MM.1S (cell line): ENCODE data around the gene PPP1CA.

Source experiments
- DNase-seq: peaks from one replicate; pipeline ENCODE4 v3.0.0-alpha.2; 2015
- H2AFZ ChIP-seq: fragments of 300-600 bp; sonication (generic); 2 replicates; pipeline ENCODE4 v1.6.0; 2016; ENCODE audit warnings: antibody characterized with exemption, low read length
- H3F3A ChIP-seq: fragments of 300-600 bp; sonication (generic); 2 replicates; pipeline ENCODE4 v1.6.1; 2016; ENCODE audit warnings: mild to moderate bottlenecking, antibody characterized with exemption, low read length, moderate library complexity, mixed read lengths; ENCODE audit not compliant: insufficient read depth
- H3K27ac ChIP-seq: fragments of 300-600 bp; sonication (generic); 2 replicates; pipeline ENCODE4 v1.5.1; 2016; ENCODE audit warnings: mild to moderate bottlenecking, low read length
- H3K27me3 ChIP-seq: fragments of 300-600 bp; sonication (generic); replicated peaks from 2 replicates; pipeline ENCODE4 v1.6.0; 2016; ENCODE audit warnings: low read length; ENCODE audit not compliant: insufficient read depth
- H3K36me3 ChIP-seq: fragments of 300-600 bp; sonication (generic); replicated peaks from 2 replicates; pipeline ENCODE4 v1.6.1; 2016; ENCODE audit warnings: mild to moderate bottlenecking, low read length, mixed read lengths; ENCODE audit not compliant: insufficient read depth
- H3K4me1 ChIP-seq: fragments of 300-600 bp; sonication (generic); 2 replicates; pipeline ENCODE4 v1.6.1; 2016; ENCODE audit warnings: low read length, mixed read lengths
- H3K4me2 ChIP-seq: fragments of 300-600 bp; sonication (generic); 2 replicates; pipeline ENCODE4 v1.6.0; 2016; ENCODE audit warnings: low read depth, low read length
- H3K4me3 ChIP-seq: fragments of 300-600 bp; sonication (generic); 2 replicates; pipeline ENCODE4 v1.5.1; 2016; ENCODE audit warnings: low read length, mixed read lengths
- H3K79me2 ChIP-seq: fragments of 300-600 bp; sonication (generic); 2 replicates; pipeline ENCODE4 v1.6.1; 2016; ENCODE audit warnings: mixed run types, low read length, mixed read lengths
- H3K9ac ChIP-seq: fragments of 300-600 bp; sonication (generic); 2 replicates; pipeline ENCODE4 v1.6.1; 2016; ENCODE audit warnings: low read length, mixed read lengths
- H3K9me2 ChIP-seq: fragments of 300-600 bp; sonication (generic); replicated peaks from 2 replicates; pipeline ENCODE4 v1.6.1; 2016; ENCODE audit warnings: mild to moderate bottlenecking, low read length, mixed read lengths; ENCODE audit not compliant: insufficient read depth
- H3K9me3 ChIP-seq: fragments of 300-600 bp; sonication (generic); replicated peaks from 2 replicates; pipeline ENCODE4 v1.6.1; 2016; ENCODE audit warnings: mild to moderate bottlenecking, low read length, mixed read lengths; ENCODE audit not compliant: insufficient read depth
- H4K20me1 ChIP-seq: fragments of 300-600 bp; sonication (generic); 2 replicates; pipeline ENCODE4 v1.6.1; 2016; ENCODE audit warnings: mild to moderate bottlenecking, low read length, moderate library complexity, mixed read lengths; ENCODE audit not compliant: insufficient read depth
- EZH2 ChIP-seq: fragments of 300-600 bp; sonication (generic); optimal IDR thresholded peaks from 2 replicates; pipeline ENCODE3; 2017; ENCODE audit warnings: low read depth, mild to moderate bottlenecking, antibody characterized with exemption, low read length, mixed read lengths
- EZH2phosphoT487 ChIP-seq: fragments of 300-600 bp; sonication (generic); IDR thresholded peaks from 2 replicates; pipeline ENCODE4 v1.6.1; 2018; ENCODE audit warnings: antibody characterized with exemption, low read length
- TF ChIP-seq, protein P1 (sequence below): fragments of 300-600 bp; sonication (generic); IDR thresholded peaks from 2 replicates; pipeline ENCODE4 v1.5.1; 2016; ENCODE audit warnings: antibody characterized with exemption, low read length, mixed read lengths

Gene PPP1CA

DNA sequence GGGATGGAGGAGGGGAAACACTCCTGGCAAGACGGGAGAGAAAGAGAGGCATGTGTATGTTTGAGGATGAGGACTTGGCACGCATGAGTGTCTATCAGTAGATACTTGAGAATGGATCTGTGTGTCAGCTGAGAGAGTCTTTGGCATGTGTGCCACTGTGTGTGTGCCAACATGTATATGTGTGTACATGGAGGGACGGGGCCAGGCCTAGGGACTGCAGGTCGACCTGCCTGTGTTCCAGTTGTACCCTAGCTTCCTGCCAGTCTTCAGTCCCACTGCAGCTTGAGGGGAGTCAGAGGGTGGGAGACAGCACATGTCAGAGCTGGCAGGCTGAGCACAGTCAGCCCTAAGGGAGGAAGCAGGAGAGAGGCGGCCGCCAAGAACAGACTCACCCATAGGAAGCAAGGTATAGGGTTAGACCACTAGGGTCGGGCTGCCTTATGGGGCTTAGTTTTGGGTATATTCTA is 33.9 kb downstream of the PPP1CA start:
- H3K9ac ChIP-seq: no peak overlapping the region
- H3K9me3 ChIP-seq: no peaks in the 10 kb centered on the region
- H3K27me3 ChIP-seq: no peaks in the 10 kb centered on the region
- H4K20me1 ChIP-seq: no peaks in the 10 kb centered on the region
- peaks cover 4% of the 10 kb centered on the region; the same call in 1 of the 2 replicates for H3F3A ChIP-seq
- no peaks in the 10 kb centered on the region for H3K79me2 ChIP-seq
- no peaks in the 10 kb centered on the region for H3K4me1 ChIP-seq
- no peak for TF ChIP-seq EZH2
- TF ChIP-seq, protein P1, sequence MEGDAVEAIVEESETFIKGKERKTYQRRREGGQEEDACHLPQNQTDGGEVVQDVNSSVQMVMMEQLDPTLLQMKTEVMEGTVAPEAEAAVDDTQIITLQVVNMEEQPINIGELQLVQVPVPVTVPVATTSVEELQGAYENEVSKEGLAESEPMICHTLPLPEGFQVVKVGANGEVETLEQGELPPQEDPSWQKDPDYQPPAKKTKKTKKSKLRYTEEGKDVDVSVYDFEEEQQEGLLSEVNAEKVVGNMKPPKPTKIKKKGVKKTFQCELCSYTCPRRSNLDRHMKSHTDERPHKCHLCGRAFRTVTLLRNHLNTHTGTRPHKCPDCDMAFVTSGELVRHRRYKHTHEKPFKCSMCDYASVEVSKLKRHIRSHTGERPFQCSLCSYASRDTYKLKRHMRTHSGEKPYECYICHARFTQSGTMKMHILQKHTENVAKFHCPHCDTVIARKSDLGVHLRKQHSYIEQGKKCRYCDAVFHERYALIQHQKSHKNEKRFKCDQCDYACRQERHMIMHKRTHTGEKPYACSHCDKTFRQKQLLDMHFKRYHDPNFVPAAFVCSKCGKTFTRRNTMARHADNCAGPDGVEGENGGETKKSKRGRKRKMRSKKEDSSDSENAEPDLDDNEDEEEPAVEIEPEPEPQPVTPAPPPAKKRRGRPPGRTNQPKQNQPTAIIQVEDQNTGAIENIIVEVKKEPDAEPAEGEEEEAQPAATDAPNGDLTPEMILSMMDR: no peak
- no peak for TF ChIP-seq EZH2phosphoT487
- H2AFZ ChIP-seq: no peak overlapping the region
- H3K4me2 ChIP-seq: no peak overlapping the region
- no peaks in the 10 kb centered on the region for H3K9me2 ChIP-seq
- no peaks in the 10 kb centered on the region for H3K36me3 ChIP-seq
- DNase-seq: no peak
- no peak overlapping the region for H3K27ac ChIP-seq
- no peak overlapping the region for H3K4me3 ChIP-seq

DNA sequence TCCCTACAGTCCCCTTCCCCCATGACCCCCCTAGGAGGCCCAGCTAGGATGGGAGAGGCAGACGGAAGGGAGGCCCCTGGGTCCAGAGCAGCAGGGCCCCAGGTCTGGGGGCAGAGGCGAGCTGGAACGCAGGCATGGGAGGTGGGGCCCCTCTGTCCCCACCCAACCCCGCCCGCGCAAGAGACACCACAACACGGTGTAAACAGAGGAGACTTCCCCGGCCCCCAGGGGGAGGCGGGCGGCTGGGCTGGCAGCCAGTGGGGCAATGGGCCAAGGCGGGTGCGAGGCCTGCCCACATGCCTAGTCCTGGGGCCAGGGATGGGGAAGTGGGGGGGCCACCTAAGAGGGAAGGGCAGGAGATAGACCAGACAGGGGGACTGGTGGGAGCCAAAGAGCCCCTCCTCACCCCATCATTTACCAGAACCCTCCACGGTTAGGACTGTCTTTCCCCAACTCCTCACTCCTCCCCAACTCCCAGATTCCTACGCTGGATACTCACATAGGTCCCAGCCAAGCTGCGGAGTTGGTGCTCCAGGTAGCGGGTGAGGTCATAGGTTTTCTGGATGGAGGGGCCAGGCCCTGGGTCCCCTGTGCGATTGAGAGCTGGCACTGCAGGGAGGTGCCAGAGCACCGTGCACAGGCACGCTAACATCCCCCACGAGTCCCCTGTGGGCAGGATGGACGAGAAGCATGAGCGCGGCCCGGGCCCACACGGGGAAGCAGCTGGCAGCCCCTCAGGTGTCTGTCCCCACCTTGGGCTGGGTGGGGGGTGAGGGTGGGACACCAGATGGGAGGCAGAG is 34.5 kb downstream of the PPP1CA start:
- no peak overlapping the region for H3K9ac ChIP-seq
- no peak for DNase-seq
- no peaks in the 10 kb centered on the region for H3K4me1 ChIP-seq
- H3K9me2 ChIP-seq: no peaks in the 10 kb centered on the region
- H3K9me3 ChIP-seq: no peaks in the 10 kb centered on the region
- peaks cover 4% of the 10 kb centered on the region; the same call in 1 of the 2 replicates for H3F3A ChIP-seq
- no peak for TF ChIP-seq EZH2phosphoT487
- TF ChIP-seq, protein P1: no peak
- TF ChIP-seq EZH2: no peak
- no peaks in the 10 kb centered on the region for H3K79me2 ChIP-seq
- H3K27ac ChIP-seq: no peak overlapping the region
- H3K27me3 ChIP-seq: no peaks in the 10 kb centered on the region
- no peak overlapping the region for H2AFZ ChIP-seq
- H3K36me3 ChIP-seq: no peaks in the 10 kb centered on the region
- no peaks in the 10 kb centered on the region for H4K20me1 ChIP-seq
- H3K4me2 ChIP-seq: no peak overlapping the region
- no peak overlapping the region for H3K4me3 ChIP-seq

GRCh38 chr11:67366546-67366945 is 35.1 kb downstream of the PPP1CA start:
- no peaks in the 10 kb centered on the region for H3K36me3 ChIP-seq
- H3K4me3 ChIP-seq: no peak overlapping the region
- DNase-seq: no peak
- no peaks in the 10 kb centered on the region for H3K9me2 ChIP-seq
- no peaks in the 10 kb centered on the region for H4K20me1 ChIP-seq
- H3K79me2 ChIP-seq: no peaks in the 10 kb centered on the region
- H3K4me1 ChIP-seq: no peaks in the 10 kb centered on the region
- no peak overlapping the region for H3K4me2 ChIP-seq
- no peak for TF ChIP-seq EZH2phosphoT487
- TF ChIP-seq, protein P1: no peak
- TF ChIP-seq EZH2: no peak
- no peaks in the 10 kb centered on the region for H3K9me3 ChIP-seq
- no peak overlapping the region for H3K9ac ChIP-seq
- peaks cover 4% of the 10 kb centered on the region; the same call in 1 of the 2 replicates for H3F3A ChIP-seq
- H2AFZ ChIP-seq: no peak overlapping the region
- H3K27me3 ChIP-seq: no peaks in the 10 kb centered on the region
- H3K27ac ChIP-seq: no peak overlapping the region
